ENCODE data around the gene AMACR. TPM values are rescaled to one million over a fixed set of nuclear protein-coding genes. Genes with fewer than 3 reads are reported as not detected.

AMACR gene
- total RNA-seq, 2 donors from 2014 or later = 5.1 to 5.8 TPM

DNA sequence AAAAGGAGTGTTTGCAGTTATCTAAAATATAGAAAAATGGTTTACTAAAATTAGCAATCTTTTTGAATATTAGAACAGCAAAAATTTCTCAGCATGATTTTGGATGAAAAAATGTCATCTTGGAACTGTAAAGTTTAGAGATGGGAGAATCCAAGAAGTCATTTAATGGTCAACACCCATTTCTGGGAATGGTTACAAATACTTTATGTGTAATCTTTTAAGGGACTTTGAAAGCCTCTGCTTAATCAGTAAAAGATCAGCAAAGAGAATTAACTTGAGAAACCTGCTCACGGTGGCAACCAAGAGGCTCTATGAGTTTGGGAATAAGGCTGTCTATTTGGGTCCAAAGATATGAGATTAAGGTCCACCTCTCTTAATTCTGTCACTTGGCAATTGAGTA, 22.2 kb upstream of the AMACR start:
- Mint-ChIP-seq H3K4me3 (no peak overlapping the region), H3K4me1 (ENCODE audit: low read depth in 2 of 2) (peaks cover 0 to 5% of the 10 kb centered on the region in 2 donors), H3K27me3 (no peaks in the 10 kb centered on the region), H3K27ac (no peak overlapping the region), H3K36me3 (peaks cover 8% of the 10 kb centered on the region), H3K9me3 (no peaks in the 10 kb centered on the region)
- ATAC-seq = no peak
- DNase-seq (ENCODE audit: low spot score) = no peak

DNA sequence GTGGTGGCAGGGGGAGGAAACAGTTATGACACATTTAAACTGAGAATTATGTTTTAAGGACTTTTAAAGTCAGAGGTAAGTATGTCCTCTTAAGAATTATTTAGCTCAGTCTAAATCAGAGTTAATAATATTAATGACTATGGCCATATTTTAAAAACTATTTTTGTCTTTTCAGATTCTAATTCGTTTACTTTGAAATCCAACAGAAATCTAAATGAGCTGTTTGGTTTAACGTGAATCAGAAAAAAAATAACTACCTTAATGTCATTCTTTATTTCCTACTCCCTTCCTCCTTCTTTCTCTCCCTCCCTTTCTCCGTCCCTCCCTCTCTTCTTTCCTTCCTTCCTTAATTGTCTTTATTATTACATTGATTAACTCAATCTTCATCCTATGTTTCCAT, 20.5 kb upstream of the AMACR start:
- Mint-ChIP-seq H3K4me1 (ENCODE audit: low read depth in 2 of 2) (peaks cover 2 to 5% of the 10 kb centered on the region in 2 donors), H3K9me3 (no peaks in the 10 kb centered on the region), H3K27ac (no peak overlapping the region), H3K4me3 (no peak overlapping the region), H3K36me3 (peaks cover 4% of the 10 kb centered on the region), H3K27me3 (no peaks in the 10 kb centered on the region)
- DNase-seq (ENCODE audit: low spot score) (no peak), ATAC-seq (no peak)

DNA sequence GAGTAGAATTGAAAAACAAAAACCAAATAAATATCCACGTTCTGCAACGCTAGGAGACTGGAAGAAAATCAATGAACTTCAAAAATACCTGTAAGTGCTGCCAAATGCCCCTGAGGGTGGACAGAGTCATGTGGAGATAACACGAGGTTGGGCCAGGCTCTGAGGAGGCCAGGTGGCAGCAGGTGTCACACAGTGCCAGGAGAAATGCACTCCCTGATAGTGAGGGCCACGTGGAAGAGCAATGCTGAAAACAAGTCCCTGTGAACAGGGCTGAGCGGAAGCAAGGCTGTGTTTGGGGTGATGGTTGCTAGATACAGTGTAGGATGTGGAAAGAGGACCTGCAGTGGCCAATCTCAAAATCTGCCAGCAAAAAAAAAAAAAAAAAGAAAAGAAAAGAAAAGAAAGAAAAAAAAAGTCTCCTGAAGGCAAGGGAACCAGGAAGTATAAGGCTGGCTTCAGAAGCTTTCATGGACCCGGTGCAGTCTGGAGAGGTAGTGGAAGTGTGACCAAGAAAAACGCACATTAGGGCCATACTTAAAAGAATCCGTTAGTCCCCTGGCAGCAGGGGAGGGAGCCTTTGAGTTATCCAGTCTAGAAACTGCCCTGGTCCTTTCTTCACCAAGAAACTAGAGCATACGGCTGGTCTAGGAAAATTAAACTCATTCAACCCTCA, 18.4 kb upstream of the AMACR start:
- DNase-seq (ENCODE audit: low spot score) (no peak), ATAC-seq (no peak)
- no peak overlapping the region for H3K27ac Mint-ChIP-seq
- H3K4me3 Mint-ChIP-seq = no peak overlapping the region
- H3K36me3 Mint-ChIP-seq = peaks cover 4% of the 10 kb centered on the region
- peaks cover 18 to 20% of the 10 kb centered on the region in 2 donors for H3K4me1 Mint-ChIP-seq (ENCODE audit: low read depth in 2 of 2)
- no peaks in the 10 kb centered on the region for H3K27me3 Mint-ChIP-seq
- H3K9me3 Mint-ChIP-seq = no peaks in the 10 kb centered on the region

DNA sequence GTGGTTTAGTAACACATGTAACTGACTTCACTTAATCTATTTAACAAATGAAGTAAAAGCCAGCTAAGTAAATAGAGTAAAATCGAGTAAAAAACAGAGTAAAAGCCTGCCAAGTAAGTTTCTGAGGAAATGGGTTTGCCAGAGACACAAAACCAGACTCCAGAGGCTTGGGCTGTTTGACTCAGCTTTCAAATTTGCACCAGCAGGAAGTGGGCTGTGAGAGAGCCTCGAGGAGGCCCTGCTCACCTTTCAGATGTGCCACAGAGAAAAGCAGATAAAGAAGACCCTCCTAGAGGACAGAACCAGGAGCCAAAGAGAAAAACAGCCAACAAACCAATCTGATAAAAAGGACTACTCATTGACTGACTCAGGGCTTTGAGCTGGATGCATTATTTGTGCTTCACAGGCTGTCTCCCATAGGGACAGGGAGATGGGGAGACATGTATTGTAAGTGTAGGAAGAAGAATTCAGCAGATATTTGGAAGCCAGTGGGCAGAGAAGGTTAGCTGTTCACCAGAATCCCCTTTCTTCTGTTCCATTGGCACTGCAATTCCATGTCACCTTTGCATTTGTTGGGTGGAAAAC, 14.4 kb upstream of the AMACR start:
- Mint-ChIP-seq H3K27me3 (no peaks in the 10 kb centered on the region), H3K27ac (peak overlapping the region; percentile 78 to 90)

DNA sequence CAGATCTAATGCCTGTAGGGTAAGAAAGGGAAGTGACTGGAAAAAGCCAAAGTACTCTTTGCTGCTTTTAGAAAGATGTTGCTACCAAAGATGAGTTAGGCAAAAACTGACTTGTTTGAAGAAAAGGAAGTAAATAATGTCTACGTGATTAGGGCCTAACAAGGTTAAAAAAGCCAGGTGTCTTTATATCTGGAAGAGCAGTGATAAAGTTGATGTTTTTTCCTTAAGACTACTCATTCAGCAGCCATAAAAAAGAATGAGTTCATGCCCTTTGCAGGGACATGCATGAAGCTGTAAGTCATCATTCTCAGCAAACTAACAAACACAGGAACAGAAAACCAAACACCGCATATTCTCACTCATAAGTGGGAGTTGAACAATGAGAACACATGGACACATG, 13.5 kb upstream of the AMACR start:
- DNase-seq (ENCODE audit: low spot score) = no peak
- ATAC-seq = no peak
- no peaks in the 10 kb centered on the region for H3K9me3 Mint-ChIP-seq
- H3K27ac Mint-ChIP-seq = peak overlapping the region; percentile 78 to 90
- H3K4me1 Mint-ChIP-seq (ENCODE audit: low read depth in 2 of 2) = peaks cover 19 to 24% of the 10 kb centered on the region in 2 donors
- no peaks in the 10 kb centered on the region for H3K36me3 Mint-ChIP-seq
- peak overlapping the region; percentile 46 for H3K4me3 Mint-ChIP-seq
- no peaks in the 10 kb centered on the region for H3K27me3 Mint-ChIP-seq

More for the DNA sequence above, 14.4 kb upstream of the AMACR start:
- DNase-seq (ENCODE audit: low spot score) (no peak), ATAC-seq (peak; percentile 81 to 92)
- peak overlapping the region; percentile 46 for H3K4me3 Mint-ChIP-seq
- H3K9me3 Mint-ChIP-seq = no peaks in the 10 kb centered on the region
- H3K36me3 Mint-ChIP-seq = no peaks in the 10 kb centered on the region
- peaks cover 19 to 24% of the 10 kb centered on the region in 2 donors for H3K4me1 Mint-ChIP-seq (ENCODE audit: low read depth in 2 of 2)

DNA sequence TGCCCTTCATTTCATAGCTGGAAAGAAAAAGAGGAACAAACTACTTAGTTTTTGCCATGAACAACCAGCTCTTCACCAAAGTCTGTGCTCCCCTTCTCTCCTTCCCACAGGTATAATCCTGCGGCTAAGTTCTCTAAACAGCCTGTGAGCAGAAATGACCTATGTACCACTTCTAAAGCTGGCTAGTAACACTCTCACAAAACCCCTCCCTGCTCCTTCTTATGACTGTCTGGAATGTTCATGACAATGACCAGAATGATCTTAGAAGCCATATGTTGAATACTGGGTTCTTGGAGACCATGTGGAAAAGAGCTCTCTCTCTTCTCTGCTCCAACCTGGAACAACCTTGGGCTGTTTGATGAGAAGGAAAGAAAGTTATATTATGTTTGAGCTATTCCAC, 12.9 kb upstream of the AMACR start:
- Mint-ChIP-seq H3K27ac (peak overlapping the region; percentile 78 to 90), H3K27me3 (no peaks in the 10 kb centered on the region), H3K4me1 (ENCODE audit: low read depth in 2 of 2) (peaks cover 19 to 24% of the 10 kb centered on the region in 2 donors), H3K36me3 (no peaks in the 10 kb centered on the region), H3K9me3 (no peaks in the 10 kb centered on the region), H3K4me3 (peak overlapping the region; percentile 46)
- DNase-seq (ENCODE audit: low spot score) (no peak), ATAC-seq (no peak)

DNA sequence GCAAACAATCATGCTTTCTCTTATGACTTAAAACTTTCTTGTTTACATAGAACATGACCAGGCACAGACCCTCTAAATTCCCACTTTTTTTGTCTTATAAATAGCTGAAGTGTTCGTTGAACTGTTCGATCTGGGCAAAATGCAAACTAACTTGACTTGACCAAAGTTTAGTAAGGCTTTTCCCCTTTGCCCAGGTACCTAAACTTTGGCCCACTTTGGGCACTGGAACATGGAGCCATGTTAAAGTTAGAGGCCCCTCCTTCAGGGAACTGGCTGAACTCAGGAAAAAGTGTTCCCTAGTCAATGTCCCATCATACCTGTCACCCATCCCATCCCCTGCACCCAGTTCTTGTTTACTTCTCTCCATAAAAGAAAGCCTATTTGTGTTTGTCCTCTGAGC, 9.4 kb upstream of the AMACR start:
- Mint-ChIP-seq H3K9me3 (peaks cover 4% of the 10 kb centered on the region), H3K36me3 (no peaks in the 10 kb centered on the region), H3K4me1 (ENCODE audit: low read depth in 2 of 2) (peaks cover 14 to 15% of the 10 kb centered on the region in 2 donors), H3K27ac (no peak overlapping the region), H3K27me3 (no peaks in the 10 kb centered on the region), H3K4me3 (no peak overlapping the region)
- ATAC-seq (no peak), DNase-seq (ENCODE audit: low spot score) (no peak)

DNA sequence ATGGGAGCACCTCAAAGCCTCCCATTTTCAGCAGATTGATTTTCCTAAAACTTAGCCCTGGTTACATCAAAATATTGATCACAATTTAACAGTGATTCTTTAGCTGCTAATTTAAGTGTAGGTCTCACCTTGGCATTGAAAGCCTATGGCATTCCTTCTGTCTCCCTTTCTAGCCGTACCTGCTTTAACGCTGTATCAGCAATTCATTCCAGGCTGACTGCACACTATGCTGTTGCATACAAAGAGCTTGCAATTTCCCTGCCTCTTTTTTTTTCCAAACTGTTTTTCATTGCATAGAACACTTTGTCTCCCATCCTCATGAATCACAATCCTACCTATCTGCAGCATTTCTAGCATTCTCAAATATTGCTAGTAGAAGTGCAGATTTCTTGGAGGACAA, 8.9 kb upstream of the AMACR start:
- DNase-seq (ENCODE audit: low spot score) (no peak), ATAC-seq (no peak)
- Mint-ChIP-seq H3K9me3 (peaks cover 4% of the 10 kb centered on the region), H3K27ac (no peak overlapping the region), H3K36me3 (no peaks in the 10 kb centered on the region), H3K27me3 (no peaks in the 10 kb centered on the region), H3K4me3 (no peak overlapping the region), H3K4me1 (ENCODE audit: low read depth in 2 of 2) (peaks cover 9% of the 10 kb centered on the region in 2 donors)

DNA sequence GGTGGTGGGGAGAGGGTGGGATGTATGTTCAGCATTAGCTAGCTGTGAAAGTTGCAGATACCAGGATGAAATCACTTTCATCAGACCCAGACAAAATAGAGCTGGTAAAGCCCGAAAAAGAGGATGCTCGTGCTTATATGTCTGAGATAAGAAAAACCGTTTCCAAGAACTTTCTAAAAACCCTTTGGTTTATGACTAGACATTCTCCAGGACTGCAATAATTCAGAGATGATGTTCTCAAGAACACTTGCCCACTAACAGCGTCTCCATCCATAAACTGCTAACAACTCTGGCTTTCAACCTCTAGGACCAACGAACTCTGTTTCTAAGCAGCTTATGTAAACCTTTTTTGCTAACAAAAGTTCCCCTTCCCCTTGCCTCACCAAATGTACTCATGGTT, 8.4 kb upstream of the AMACR start:
- peaks cover 4% of the 10 kb centered on the region in 2 donors for H3K4me1 Mint-ChIP-seq (ENCODE audit: low read depth in 2 of 2)

DNA sequence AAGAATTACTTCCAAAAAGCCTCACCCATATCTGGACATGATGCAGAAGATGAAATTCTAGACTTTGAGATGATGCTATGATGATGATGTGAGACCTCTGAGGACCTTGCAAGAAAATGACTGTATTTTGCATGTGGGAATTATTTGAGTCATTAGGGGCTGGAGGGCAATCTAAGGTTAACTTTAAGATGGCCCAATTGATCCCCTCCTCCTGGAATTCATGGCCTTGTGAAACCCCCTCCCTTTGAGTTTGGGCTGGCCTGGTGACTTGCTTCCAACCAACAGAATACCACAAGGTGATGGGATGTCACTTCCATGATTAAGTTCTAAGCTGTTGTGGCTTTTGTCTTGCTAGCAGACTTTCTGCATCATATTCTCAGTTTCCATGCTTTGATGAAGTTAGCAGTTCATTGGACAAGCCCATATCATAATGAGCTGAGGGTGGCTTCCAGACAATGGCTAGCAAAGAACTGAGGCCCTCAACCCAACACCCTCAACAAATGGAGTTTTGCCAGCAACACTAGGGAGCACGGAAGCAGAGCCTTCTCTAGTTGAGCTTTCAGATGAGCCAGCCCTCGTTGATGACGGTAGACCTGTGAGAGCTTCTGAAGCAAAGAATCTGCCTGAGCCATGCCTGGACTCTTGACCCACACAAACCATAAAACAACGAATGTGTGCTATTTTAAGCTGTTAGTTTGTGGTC, 7.4 kb upstream of the AMACR start:
- no peak for DNase-seq (ENCODE audit: low spot score)
- Mint-ChIP-seq H3K4me3 (no peak overlapping the region), H3K4me1 (ENCODE audit: low read depth in 2 of 2) (no peaks in the 10 kb centered on the region), H3K9me3 (peaks cover 4% of the 10 kb centered on the region), H3K27ac (no peak overlapping the region), H3K27me3 (no peaks in the 10 kb centered on the region), H3K36me3 (no peaks in the 10 kb centered on the region)
- peak in 1 of 2 donors; percentile 54 for ATAC-seq

More for the DNA sequence above, 8.4 kb upstream of the AMACR start:
- ATAC-seq (no peak), DNase-seq (ENCODE audit: low spot score) (no peak)
- Mint-ChIP-seq H3K4me3 (no peak overlapping the region), H3K27me3 (no peaks in the 10 kb centered on the region), H3K9me3 (peaks cover 4% of the 10 kb centered on the region), H3K36me3 (no peaks in the 10 kb centered on the region), H3K27ac (no peak overlapping the region)

DNA sequence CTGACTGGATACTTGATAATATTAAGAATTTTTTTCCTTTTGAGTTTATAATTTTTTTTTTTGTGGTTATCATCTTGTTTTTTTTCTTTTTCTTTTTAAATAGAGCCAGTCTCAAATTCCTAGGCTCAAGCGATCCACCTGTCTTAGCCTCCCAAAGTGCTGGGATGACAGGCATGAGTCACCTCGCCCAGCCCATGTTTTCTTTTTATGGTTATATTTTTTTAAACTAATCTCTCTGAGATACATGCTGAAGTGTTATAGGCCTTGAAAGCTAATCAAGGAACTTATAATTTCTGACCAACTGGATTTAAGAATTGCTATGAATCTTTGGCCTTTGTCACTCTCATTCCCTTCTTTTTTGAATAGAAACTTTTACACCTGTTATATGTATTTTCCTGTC, 6.8 kb upstream of the AMACR start:
- no peak overlapping the region for H3K27ac Mint-ChIP-seq

DNA sequence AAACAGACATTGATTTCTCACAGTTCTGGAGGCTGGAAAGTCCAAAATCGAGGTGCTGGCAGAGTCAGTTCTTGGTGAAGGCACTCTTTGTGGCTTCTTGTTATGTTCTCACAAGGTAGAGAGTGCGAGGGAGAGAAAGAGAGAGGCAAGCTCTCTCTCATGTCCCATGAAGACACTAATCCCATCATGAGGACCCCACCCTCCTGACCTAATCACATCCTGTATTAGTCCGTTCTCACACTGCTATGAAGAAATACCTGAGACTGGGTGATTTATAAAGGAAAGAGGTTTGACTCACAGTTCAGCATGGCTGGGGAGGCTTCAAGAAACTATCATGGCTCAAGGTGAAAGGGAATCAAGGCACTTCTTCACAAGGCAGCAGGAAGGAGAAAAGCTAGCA, 5.7 kb upstream of the AMACR start:
- Mint-ChIP-seq H3K9me3 (peaks cover 4% of the 10 kb centered on the region), H3K36me3 (no peaks in the 10 kb centered on the region), H3K4me3 (no peak overlapping the region), H3K27me3 (no peaks in the 10 kb centered on the region), H3K27ac (no peak overlapping the region), H3K4me1 (ENCODE audit: low read depth in 2 of 2) (peaks cover 8 to 13% of the 10 kb centered on the region in 2 donors)
- ATAC-seq (no peak), DNase-seq (ENCODE audit: low spot score) (no peak)

More for the DNA sequence above, 6.8 kb upstream of the AMACR start:
- no peak for DNase-seq (ENCODE audit: low spot score)
- Mint-ChIP-seq H3K27me3 (no peaks in the 10 kb centered on the region), H3K9me3 (peaks cover 4% of the 10 kb centered on the region), H3K36me3 (no peaks in the 10 kb centered on the region), H3K4me1 (ENCODE audit: low read depth in 2 of 2) (peaks cover 0 to 2% of the 10 kb centered on the region in 2 donors), H3K4me3 (no peak overlapping the region)
- no peak for ATAC-seq

DNA sequence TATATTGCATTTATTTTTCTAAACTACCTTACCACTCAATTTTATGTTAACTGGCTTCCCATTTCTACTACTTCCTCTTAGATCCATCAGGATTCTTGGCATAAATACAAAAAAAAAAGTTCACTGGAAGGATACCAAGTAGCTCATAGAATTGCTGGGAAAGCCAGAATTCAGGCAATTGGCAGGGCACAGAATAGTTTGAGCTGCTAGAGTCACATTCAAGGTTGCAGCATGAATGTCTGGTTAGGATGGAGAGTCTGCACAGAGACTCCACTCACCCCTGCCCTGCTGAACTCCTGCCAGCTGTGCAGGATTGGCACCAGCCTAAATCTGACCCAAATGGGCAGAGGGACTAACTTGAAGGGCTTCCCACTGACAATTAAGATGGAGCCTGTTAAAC, 4.9 kb upstream of the AMACR start:
- peaks cover 8 to 17% of the 10 kb centered on the region in 2 donors for H3K4me1 Mint-ChIP-seq (ENCODE audit: low read depth in 2 of 2)
- ATAC-seq (no peak), DNase-seq (ENCODE audit: low spot score) (no peak)
- no peaks in the 10 kb centered on the region for H3K36me3 Mint-ChIP-seq
- no peak overlapping the region for H3K4me3 Mint-ChIP-seq
- no peaks in the 10 kb centered on the region for H3K27me3 Mint-ChIP-seq
- peaks cover 4% of the 10 kb centered on the region for H3K9me3 Mint-ChIP-seq
- H3K27ac Mint-ChIP-seq = no peak overlapping the region

DNA sequence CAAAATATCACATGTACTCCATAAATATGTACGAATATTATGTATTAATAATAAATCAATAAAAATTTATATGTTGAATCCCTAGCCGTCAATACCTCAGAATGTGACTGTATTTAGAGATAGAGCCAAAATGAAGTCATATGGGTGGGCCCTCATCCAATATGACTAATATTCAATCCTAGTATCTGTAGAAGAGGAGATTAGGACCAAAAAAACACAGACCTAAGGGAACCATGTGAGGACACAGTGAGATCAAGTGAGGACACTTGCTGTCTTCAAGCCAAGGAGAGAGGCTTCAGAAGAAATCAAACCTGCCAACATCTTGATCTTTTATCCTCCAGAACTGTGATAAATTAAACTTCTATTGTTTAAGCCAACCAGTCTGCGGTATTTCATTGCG, 3.7 kb upstream of the AMACR start:
- DNase-seq (ENCODE audit: low spot score) = no peak
- no peak overlapping the region for H3K27ac Mint-ChIP-seq
- H3K27me3 Mint-ChIP-seq = no peaks in the 10 kb centered on the region
- H3K9me3 Mint-ChIP-seq = peaks cover 4% of the 10 kb centered on the region
- H3K4me3 Mint-ChIP-seq = no peak overlapping the region
- no peak for ATAC-seq
- peaks cover 5% of the 10 kb centered on the region for H3K36me3 Mint-ChIP-seq
- peaks cover 15 to 26% of the 10 kb centered on the region in 2 donors for H3K4me1 Mint-ChIP-seq (ENCODE audit: low read depth in 2 of 2)
